GM23338 (cell line): ENCODE data around the gene PARP1.

Experiments
- CREB1 ChIP-seq: fragments of 250-450 bp; sonication (Bioruptor Pico); IDR thresholded peaks from 2 replicates; pipeline ENCODE4 v1.5.0; 2020; ENCODE audit warnings: low read depth, mild to moderate bottlenecking, moderate library complexity
- EZH2 ChIP-seq: fragments of 200-600 bp; sonication (generic); IDR thresholded peaks from one replicate; pipeline ENCODE4 v1.8.0; 2017; ENCODE audit warnings: antibody characterized with exemption, mild to moderate bottlenecking, low read depth; ENCODE audit not compliant: unreplicated experiment
- EZH2phosphoT487 ChIP-seq: fragments of 200-600 bp; sonication (generic); IDR thresholded peaks from one replicate; pipeline ENCODE4 v1.8.1; 2018; ENCODE audit warnings: antibody characterized with exemption; ENCODE audit not compliant: unreplicated experiment
- JUNB ChIP-seq: IDR thresholded peaks from one replicate; pipeline ENCODE4 v1.6.1; 2016; ENCODE audit warnings: antibody characterized with exemption; ENCODE audit not compliant: unreplicated experiment
- POLR2AphosphoS5 ChIP-seq: IDR thresholded peaks from 2 replicates; pipeline ENCODE4 v1.6.1; 2016; ENCODE audit warnings: antibody characterized with exemption, low read depth
- ZNF331 ChIP-seq: fragments of 250-450 bp; sonication (Bioruptor Pico); IDR thresholded peaks from 2 replicates; pipeline ENCODE4 v1.5.0; 2020; ENCODE audit warnings: low read depth, mild to moderate bottlenecking, moderate library complexity
- TF ChIP-seq, protein P1 (sequence below), 2 experiments: fragments of 200-600 bp in 1 of 2; sonication (generic) in 1 of 2; conservative IDR thresholded peaks; 2 replicates each; pipeline versions ENCODE4 v1.5.1 to v1.6.1; 2016 to 2017; ENCODE audit warnings: antibody characterized with exemption in 2 of 2, low read depth in 2 of 2, mild to moderate bottlenecking in 2 of 2, moderate library complexity in 1 of 2
- TF ChIP-seq, protein P2 (sequence below): IDR thresholded peaks from one replicate; pipeline ENCODE4 v1.6.1; 2018; ENCODE audit warnings: antibody characterized with exemption; ENCODE audit not compliant: unreplicated experiment
- TF ChIP-seq, protein P3 (sequence below): fragments of 250-450 bp; sonication (Bioruptor Pico); IDR thresholded peaks from 2 replicates; pipeline ENCODE4 v1.5.0; 2020; ENCODE audit warnings: mild to moderate bottlenecking, moderate library complexity
- TF ChIP-seq, protein P4 (sequence below): IDR thresholded peaks from 2 replicates; pipeline ENCODE4 v1.6.1; 2016; ENCODE audit warnings: antibody characterized with exemption

DNA sequence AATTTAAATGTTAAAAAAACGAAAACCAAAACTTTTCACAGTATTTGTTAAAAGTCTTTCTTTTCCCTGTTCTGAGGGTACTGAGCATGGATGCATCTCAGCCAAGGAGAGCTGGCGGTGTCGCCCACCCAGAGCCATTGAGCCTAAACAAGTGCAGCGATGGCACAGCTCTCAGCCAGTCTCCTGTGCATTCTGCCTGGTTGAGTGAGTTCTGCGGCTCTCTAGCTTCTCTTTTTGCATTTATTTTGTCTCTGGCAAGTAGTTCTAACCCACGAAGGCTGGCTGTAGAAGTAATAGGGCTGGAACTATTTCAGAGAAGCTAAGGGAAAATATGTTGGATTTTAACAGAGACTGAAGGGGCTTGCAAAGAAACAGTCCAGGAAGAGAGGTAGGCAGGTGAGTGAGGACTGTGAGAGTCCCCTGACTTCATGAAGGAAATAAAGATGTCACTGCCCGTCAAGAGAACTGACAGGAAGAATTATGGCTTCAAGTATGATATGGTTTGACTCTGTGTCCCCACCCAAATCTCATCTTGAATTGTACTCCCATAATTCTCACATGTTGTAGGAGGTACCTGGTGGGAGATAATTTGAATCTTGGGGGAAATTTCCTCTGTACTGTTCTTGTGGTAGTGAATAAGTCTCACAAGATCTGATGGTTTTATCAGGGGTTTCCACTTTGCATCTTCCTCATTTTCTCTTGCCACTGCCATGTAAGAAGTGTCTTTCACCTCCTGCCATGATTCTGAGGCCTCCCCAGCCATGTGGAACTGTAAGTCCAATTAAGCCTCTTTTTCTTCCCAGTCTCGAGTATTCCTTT lies 63.2 kb downstream of the PARP1 start:
- TF ChIP-seq, protein P1, sequence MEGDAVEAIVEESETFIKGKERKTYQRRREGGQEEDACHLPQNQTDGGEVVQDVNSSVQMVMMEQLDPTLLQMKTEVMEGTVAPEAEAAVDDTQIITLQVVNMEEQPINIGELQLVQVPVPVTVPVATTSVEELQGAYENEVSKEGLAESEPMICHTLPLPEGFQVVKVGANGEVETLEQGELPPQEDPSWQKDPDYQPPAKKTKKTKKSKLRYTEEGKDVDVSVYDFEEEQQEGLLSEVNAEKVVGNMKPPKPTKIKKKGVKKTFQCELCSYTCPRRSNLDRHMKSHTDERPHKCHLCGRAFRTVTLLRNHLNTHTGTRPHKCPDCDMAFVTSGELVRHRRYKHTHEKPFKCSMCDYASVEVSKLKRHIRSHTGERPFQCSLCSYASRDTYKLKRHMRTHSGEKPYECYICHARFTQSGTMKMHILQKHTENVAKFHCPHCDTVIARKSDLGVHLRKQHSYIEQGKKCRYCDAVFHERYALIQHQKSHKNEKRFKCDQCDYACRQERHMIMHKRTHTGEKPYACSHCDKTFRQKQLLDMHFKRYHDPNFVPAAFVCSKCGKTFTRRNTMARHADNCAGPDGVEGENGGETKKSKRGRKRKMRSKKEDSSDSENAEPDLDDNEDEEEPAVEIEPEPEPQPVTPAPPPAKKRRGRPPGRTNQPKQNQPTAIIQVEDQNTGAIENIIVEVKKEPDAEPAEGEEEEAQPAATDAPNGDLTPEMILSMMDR (conservative IDR thresholded peaks at IDR 0.05; ENCODE audit: low read depth in 2 of 2) = no peak
- TF ChIP-seq, protein P2, sequence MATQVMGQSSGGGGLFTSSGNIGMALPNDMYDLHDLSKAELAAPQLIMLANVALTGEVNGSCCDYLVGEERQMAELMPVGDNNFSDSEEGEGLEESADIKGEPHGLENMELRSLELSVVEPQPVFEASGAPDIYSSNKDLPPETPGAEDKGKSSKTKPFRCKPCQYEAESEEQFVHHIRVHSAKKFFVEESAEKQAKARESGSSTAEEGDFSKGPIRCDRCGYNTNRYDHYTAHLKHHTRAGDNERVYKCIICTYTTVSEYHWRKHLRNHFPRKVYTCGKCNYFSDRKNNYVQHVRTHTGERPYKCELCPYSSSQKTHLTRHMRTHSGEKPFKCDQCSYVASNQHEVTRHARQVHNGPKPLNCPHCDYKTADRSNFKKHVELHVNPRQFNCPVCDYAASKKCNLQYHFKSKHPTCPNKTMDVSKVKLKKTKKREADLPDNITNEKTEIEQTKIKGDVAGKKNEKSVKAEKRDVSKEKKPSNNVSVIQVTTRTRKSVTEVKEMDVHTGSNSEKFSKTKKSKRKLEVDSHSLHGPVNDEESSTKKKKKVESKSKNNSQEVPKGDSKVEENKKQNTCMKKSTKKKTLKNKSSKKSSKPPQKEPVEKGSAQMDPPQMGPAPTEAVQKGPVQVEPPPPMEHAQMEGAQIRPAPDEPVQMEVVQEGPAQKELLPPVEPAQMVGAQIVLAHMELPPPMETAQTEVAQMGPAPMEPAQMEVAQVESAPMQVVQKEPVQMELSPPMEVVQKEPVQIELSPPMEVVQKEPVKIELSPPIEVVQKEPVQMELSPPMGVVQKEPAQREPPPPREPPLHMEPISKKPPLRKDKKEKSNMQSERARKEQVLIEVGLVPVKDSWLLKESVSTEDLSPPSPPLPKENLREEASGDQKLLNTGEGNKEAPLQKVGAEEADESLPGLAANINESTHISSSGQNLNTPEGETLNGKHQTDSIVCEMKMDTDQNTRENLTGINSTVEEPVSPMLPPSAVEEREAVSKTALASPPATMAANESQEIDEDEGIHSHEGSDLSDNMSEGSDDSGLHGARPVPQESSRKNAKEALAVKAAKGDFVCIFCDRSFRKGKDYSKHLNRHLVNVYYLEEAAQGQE = no peak
- TF ChIP-seq EZH2phosphoT487 = no peak
- TF ChIP-seq POLR2AphosphoS5 = no peak
- TF ChIP-seq EZH2 = no peak
- no peak for TF ChIP-seq JUNB
- TF ChIP-seq ZNF331 (CRISPR knock-in tag) = no peak
- no peak for TF ChIP-seq CREB1 (CRISPR knock-in tag)
- TF ChIP-seq, protein P3, sequence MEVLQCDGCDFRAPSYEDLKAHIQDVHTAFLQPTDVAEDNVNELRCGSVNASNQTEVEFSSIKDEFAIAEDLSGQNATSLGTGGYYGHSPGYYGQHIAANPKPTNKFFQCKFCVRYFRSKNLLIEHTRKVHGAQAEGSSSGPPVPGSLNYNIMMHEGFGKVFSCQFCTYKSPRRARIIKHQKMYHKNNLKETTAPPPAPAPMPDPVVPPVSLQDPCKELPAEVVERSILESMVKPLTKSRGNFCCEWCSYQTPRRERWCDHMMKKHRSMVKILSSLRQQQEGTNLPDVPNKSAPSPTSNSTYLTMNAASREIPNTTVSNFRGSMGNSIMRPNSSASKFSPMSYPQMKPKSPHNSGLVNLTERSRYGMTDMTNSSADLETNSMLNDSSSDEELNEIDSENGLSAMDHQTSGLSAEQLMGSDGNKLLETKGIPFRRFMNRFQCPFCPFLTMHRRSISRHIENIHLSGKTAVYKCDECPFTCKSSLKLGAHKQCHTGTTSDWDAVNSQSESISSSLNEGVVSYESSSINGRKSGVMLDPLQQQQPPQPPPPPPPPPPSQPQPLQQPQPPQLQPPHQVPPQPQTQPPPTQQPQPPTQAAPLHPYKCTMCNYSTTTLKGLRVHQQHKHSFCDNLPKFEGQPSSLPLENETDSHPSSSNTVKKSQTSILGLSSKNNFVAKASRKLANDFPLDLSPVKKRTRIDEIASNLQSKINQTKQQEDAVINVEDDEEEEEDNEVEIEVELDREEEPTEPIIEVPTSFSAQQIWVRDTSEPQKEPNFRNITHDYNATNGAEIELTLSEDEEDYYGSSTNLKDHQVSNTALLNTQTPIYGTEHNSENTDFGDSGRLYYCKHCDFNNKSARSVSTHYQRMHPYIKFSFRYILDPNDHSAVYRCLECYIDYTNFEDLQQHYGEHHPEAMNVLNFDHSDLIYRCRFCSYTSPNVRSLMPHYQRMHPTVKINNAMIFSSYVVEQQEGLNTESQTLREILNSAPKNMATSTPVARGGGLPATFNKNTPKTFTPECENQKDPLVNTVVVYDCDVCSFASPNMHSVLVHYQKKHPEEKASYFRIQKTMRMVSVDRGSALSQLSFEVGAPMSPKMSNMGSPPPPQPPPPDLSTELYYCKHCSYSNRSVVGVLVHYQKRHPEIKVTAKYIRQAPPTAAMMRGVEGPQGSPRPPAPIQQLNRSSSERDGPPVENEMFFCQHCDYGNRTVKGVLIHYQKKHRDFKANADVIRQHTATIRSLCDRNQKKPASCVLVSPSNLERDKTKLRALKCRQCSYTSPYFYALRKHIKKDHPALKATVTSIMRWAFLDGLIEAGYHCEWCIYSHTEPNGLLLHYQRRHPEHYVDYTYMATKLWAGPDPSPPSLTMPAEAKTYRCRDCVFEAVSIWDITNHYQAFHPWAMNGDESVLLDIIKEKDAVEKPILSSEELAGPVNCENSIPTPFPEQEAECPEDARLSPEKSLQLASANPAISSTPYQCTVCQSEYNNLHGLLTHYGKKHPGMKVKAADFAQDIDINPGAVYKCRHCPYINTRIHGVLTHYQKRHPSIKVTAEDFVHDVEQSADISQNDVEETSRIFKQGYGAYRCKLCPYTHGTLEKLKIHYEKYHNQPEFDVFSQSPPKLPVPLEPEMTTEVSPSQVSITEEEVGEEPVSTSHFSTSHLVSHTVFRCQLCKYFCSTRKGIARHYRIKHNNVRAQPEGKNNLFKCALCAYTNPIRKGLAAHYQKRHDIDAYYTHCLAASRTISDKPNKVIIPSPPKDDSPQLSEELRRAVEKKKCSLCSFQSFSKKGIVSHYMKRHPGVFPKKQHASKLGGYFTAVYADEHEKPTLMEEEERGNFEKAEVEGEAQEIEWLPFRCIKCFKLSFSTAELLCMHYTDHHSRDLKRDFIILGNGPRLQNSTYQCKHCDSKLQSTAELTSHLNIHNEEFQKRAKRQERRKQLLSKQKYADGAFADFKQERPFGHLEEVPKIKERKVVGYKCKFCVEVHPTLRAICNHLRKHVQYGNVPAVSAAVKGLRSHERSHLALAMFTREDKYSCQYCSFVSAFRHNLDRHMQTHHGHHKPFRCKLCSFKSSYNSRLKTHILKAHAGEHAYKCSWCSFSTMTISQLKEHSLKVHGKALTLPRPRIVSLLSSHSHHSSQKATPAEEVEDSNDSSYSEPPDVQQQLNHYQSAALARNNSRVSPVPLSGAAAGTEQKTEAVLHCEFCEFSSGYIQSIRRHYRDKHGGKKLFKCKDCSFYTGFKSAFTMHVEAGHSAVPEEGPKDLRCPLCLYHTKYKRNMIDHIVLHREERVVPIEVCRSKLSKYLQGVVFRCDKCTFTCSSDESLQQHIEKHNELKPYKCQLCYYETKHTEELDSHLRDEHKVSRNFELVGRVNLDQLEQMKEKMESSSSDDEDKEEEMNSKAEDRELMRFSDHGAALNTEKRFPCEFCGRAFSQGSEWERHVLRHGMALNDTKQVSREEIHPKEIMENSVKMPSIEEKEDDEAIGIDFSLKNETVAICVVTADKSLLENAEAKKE (CRISPR knock-in tag) = no peak
- TF ChIP-seq, protein P4, sequence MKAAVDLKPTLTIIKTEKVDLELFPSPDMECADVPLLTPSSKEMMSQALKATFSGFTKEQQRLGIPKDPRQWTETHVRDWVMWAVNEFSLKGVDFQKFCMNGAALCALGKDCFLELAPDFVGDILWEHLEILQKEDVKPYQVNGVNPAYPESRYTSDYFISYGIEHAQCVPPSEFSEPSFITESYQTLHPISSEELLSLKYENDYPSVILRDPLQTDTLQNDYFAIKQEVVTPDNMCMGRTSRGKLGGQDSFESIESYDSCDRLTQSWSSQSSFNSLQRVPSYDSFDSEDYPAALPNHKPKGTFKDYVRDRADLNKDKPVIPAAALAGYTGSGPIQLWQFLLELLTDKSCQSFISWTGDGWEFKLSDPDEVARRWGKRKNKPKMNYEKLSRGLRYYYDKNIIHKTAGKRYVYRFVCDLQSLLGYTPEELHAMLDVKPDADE = no peak
